ENCODE measurements around the gene FBRS.

DNA sequence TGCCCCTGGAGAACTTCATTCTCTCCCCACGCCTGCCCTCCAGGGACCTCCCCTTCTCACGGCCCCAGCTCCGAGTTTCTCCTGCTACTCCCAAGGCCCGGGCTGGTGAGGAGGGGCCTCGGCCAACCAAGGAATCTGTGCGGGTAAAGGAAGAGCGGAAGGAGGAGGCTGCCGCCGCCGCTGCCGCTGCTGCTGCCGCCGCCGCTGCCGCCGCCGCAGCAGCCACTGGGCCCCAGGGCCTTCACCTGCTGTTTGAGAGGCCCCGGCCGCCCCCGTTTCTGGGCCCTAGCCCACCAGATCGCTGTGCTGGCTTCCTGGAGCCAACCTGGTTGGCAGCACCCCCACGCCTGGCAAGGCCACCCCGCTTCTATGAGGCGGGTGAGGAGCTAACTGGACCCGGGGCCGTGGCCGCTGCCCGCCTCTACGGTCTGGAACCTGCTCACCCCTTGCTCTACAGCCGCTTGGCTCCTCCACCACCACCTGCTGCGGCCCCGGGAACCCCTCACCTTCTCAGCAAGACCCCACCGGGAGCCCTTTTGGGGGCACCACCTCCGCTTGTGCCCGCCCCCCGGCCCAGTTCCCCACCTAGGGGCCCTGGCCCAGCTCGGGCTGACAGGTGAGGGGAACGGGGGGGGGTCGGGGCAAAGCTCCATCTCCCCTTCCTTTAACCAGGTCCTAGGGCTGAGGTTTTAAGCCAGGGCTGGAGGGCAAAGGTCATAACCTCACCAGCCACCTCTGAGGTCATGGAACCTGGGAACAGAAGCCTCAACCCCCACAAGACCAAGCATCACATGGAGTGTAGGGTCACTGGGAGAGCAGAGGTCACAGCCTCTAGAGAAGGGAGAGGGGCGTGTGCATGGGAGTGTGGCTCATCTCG is 11.0 kb downstream of the FBRS start:
- TF ChIP-seq HOXA7 (CRISPR knock-in tag; IDR thresholded peaks at IDR 0.05), result no peak
- TF ChIP-seq, protein P1, sequence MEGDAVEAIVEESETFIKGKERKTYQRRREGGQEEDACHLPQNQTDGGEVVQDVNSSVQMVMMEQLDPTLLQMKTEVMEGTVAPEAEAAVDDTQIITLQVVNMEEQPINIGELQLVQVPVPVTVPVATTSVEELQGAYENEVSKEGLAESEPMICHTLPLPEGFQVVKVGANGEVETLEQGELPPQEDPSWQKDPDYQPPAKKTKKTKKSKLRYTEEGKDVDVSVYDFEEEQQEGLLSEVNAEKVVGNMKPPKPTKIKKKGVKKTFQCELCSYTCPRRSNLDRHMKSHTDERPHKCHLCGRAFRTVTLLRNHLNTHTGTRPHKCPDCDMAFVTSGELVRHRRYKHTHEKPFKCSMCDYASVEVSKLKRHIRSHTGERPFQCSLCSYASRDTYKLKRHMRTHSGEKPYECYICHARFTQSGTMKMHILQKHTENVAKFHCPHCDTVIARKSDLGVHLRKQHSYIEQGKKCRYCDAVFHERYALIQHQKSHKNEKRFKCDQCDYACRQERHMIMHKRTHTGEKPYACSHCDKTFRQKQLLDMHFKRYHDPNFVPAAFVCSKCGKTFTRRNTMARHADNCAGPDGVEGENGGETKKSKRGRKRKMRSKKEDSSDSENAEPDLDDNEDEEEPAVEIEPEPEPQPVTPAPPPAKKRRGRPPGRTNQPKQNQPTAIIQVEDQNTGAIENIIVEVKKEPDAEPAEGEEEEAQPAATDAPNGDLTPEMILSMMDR (IDR thresholded peaks at IDR 0.05), result no peak

Measured in A549 (cell line).